Activated T-cell treated with anti-CD3 and anti-CD28 coated beads, Interleukin-2, amount 50 U/mL, for 4 hours (primary cell): ENCODE data around the gene G0S2. TPM values are rescaled to one million over a fixed set of nuclear protein-coding genes. Genes with fewer than 3 reads are reported as not detected.

ENCODE experiments used
- ATAC-seq, 2 donors: fragments of 200-7000 bp; cut with Tn5 transposase; one replicate each; pipeline ENCODE4 v1.10.0; 2021
- DNase-seq: peaks from one replicate; pipeline ENCODE4 v3.0.0-alpha.2; 2020
- H3K27me3 Mint-ChIP-seq: one replicate; pipeline ENCODE4 v1.8.0; 2021; ENCODE audit warnings: low read depth, mixed read lengths
- H3K36me3 Mint-ChIP-seq: one replicate; pipeline ENCODE4 v1.8.0; 2022; ENCODE audit warnings: mixed read lengths; ENCODE audit not compliant: insufficient read depth
- H3K4me1 Mint-ChIP-seq: one replicate; pipeline ENCODE4 v1.8.0; 2021; ENCODE audit warnings: low read depth, mixed read lengths
- H3K4me3 Mint-ChIP-seq: one replicate; pipeline ENCODE4 v1.8.0; 2021; ENCODE audit warnings: mild to moderate bottlenecking, moderate library complexity, mixed read lengths
- H3K9me3 Mint-ChIP-seq: one replicate; pipeline ENCODE4 v1.8.0; 2021; ENCODE audit warnings: mixed read lengths
- total RNA-seq, 3 donors: library from RNA; stranded (reverse); gene quantifications; one replicate each; pipeline ENCODE4 v1.2.1, GENCODE V29; 2021

The G0S2 gene
- total RNA-seq, 3 donors from 2014 or later: 16.3 to 55.6 (median 39.0) TPM

DNA sequence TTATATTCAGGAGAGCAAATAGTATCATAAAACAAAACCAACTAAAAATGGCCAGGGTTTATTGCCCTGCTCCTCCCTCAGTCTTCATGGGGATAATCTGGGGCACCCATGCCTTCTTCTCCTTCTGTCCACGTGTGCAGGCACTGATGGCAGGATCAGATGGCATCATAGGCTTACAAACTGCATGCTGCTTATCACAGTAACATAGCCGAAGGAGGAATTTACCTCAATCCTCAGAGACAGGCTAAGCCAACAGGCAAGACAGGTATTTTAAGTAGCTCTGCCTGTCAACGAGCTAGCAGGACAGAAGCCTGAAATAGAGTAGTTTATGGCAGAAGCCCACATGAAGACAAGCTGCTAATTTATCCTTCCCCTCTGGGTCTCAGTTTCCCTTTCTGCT lies 32.4 kb upstream of the G0S2 start:
- Mint-ChIP-seq H3K27me3 (no peaks in the 10 kb centered on the region), H3K9me3 (no peaks in the 10 kb centered on the region), H3K36me3 (no peaks in the 10 kb centered on the region), H3K4me1 (no peaks in the 10 kb centered on the region), H3K4me3 (no peak overlapping the region)
- ATAC-seq (no peak), DNase-seq (no peak)

DNA sequence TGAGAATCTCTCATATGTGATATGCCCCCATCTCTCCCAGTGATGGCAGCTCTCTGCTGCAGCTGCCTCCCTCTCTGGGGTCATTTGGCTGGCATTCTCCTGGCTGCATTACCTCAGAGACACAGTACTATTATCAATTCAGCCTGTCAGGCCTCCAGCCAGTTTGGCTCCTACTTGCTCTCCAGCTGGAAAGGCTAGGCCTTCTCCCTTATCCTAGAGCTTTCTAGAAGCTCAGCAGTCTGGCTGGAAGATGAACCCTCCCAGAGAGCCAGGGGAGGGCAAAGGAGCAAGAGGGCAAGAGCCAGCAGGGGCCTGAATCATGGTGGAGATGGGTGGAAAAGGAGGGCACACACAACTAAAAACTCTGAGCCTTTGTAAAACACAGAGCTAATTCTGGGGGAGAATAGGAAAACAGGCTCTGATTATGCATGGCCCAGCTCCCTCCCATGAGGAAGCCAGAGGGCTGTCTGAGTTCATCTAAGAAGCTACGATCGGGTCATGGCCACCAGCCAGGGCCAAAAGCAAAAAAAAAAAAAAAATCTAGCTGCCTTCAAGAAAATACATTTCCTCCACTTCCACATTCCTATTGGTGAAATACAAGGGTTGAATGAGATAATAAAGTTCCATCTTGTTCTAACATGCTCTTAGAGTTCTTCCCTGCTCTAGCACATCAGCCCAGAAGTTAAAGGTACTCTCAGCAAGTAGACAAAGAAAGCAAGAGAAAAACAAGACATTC lies 31.8 kb upstream of the G0S2 start:
- H3K4me1 Mint-ChIP-seq: no peaks in the 10 kb centered on the region
- no peak overlapping the region for H3K4me3 Mint-ChIP-seq
- H3K27me3 Mint-ChIP-seq: no peaks in the 10 kb centered on the region
- H3K9me3 Mint-ChIP-seq: no peaks in the 10 kb centered on the region
- DNase-seq: no peak
- no peaks in the 10 kb centered on the region for H3K36me3 Mint-ChIP-seq
- no peak for ATAC-seq

DNA sequence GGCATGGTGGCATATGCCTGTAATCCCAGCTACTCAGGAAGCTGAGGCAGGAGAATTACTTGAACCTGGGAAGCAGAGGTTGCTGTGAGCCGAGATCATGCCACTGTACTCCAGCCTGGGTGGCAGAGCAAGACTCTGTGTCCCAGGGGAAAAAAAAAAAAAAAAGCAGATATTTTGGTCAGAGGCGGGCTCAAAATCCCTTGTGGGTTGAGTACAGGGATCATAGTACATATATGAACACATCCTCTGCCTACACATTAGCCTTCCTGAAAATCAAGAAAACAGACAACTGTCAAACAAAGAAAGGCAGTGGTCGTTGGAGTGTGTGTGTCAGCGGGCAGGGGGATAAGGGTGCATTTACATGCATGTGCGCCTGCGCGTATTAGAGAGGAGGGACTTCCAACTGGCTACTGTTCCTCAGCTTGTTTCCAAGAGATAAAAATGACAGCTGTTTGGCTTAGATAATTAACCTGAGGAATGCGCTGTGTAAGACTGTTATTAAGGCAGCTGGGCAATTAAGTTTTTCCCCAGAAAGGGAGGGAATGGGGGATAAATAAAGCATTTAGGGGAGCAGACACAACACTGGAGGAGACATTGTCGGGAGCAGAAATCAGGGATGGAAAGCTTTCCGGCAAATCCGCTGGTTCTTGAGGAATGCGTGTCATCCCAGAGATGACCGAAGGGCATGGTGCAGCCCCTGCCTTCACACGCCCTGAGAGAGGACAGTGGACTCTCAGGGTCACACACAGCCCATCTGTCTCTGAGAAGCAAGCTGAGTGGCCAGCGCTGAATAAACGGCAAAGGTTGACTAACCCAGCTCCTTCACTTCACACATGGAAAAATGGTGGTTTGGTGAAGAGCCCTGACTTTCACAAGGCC lies 29.4 kb upstream of the G0S2 start:
- no peak for DNase-seq
- ATAC-seq: no peak
- Mint-ChIP-seq H3K4me3 (no peak overlapping the region), H3K36me3 (no peaks in the 10 kb centered on the region), H3K4me1 (peaks cover 11% of the 10 kb centered on the region), H3K27me3 (no peaks in the 10 kb centered on the region), H3K9me3 (no peaks in the 10 kb centered on the region)

DNA sequence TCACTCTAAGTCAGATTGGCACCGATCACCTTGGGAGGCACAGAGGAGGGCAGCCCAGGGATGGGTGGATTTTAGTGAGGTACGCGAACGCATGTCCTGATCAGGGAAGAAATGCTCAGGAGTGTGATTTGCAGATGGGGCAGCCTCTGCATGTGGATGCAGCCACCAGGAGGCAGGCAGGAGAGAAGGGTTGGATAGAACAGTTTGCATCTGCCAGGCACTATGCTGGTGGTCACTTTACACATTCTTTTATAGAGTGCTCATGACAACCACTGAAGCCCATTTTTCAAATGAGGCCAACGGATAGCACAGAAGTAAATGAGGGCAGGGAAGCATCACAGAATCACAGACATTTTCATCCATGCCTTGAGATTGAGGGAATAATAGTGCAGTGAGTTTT lies 28.7 kb upstream of the G0S2 start:
- no peaks in the 10 kb centered on the region for H3K9me3 Mint-ChIP-seq
- ATAC-seq: no peak
- no peaks in the 10 kb centered on the region for H3K36me3 Mint-ChIP-seq
- no peak overlapping the region for H3K4me3 Mint-ChIP-seq
- H3K27me3 Mint-ChIP-seq: no peaks in the 10 kb centered on the region
- peaks cover 18% of the 10 kb centered on the region for H3K4me1 Mint-ChIP-seq
- no peak for DNase-seq

DNA sequence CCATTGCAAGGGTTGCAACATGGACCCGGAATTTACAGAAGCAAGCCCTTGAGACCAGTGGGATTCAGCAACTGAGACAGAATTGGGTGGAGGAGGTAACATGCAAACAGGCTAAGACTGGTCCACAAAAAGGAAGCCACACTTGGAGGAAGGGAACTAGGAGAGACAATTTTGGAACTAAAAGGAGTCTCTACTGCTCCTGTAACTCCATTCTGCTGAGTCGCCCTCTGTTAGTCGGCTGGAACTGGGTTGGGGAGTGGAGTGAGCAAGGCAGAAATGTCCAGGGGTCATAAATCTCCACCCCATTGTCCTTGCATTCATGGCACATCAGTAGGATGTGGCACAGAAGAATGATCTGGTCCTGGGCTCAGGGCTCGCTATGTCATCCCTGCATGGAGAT lies 28.1 kb upstream of the G0S2 start:
- no peaks in the 10 kb centered on the region for H3K9me3 Mint-ChIP-seq
- H3K4me1 Mint-ChIP-seq: peaks cover 21% of the 10 kb centered on the region
- no peak for ATAC-seq

DNA sequence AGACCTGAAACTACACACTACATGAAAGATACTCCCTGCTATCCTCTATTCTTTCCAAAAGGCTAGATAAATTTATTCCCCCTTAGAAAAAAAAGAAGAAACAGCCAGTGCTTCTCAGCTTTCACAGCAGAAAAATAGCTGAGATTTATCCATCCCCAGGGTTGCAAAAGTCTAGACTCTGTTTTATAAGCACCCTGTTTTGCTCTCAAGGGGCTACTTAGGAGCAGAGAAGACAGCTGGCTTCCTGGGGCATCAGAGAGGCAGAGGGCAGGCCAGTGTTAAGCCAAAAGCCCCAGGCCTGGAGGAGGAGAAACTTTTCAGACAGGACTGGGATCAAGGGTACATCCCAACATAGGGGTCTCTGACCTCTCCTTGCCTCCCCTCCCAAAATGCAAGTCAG lies 26.9 kb upstream of the G0S2 start:
- Mint-ChIP-seq H3K4me3 (no peak overlapping the region), H3K9me3 (no peaks in the 10 kb centered on the region), H3K27me3 (no peaks in the 10 kb centered on the region), H3K36me3 (no peaks in the 10 kb centered on the region), H3K4me1 (peaks cover 24% of the 10 kb centered on the region)
- no peak for ATAC-seq
- no peak for DNase-seq

More for the DNA sequence above, 28.1 kb upstream of the G0S2 start:
- H3K27me3 Mint-ChIP-seq: no peaks in the 10 kb centered on the region
- DNase-seq: no peak
- H3K4me3 Mint-ChIP-seq: no peak overlapping the region
- no peaks in the 10 kb centered on the region for H3K36me3 Mint-ChIP-seq

DNA sequence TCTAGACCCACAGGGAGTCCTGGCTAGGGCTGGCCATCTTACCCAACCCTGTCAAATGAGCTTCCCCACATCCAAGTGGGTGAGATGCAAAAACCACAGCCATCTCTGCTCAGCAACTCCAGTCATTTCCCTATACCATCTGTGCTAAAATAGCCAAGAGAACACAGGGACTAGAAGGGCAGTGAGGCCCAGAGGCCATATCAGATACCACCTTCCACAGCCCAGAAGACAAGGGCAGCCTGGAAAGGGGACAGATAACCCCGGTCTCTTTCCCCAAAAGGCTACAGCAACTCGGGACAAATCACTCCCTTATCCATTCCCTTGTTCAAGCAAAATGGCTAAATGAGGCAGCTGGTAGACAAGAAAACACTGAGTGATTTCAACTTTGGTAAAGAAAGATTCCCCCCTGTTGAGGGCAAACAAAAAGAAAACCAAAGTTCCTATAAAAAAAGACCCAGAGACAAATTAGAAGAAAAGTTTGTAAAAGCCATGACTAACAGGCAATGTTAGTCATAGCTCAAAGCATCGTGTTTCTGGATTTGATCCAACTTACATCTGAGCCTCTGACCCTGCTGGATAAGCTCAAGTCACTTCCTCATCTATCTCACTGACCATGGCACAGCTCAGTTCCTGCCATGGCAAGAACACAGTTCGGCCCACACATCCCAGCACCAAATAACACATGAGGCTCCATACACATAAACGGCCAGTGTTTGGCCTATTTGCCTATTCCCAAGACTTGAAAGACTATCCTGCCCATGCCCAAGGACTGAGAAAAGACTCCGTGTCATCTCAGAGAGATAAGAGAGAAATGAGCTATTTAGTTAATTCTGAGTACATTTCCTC lies 26.1 kb upstream of the G0S2 start:
- H3K36me3 Mint-ChIP-seq: no peaks in the 10 kb centered on the region
- no peaks in the 10 kb centered on the region for H3K27me3 Mint-ChIP-seq
- H3K4me1 Mint-ChIP-seq: peaks cover 24% of the 10 kb centered on the region
- H3K4me3 Mint-ChIP-seq: no peak overlapping the region
- no peaks in the 10 kb centered on the region for H3K9me3 Mint-ChIP-seq
- DNase-seq: no peak
- peak in 1 of 2 donors; percentile 33 for ATAC-seq

DNA sequence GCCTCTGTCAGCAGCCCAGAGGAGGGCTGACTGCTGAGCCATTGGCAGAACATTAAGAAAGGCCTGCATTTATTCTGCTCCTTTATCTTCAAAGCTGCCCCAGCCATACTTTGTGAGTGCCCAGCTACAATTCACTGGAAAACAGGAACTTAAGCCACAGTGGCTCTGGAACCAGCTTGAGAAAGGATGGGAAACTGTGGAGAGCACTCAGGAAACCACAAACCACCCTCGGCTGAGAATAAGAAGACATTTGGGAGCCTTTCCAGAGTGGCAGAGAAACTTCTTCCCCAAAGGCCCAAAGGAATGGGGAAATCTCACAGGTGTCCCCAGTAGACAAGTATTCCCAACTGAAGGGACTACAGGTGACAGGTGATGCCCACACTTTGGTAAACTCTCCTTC lies 24.8 kb upstream of the G0S2 start:
- Mint-ChIP-seq H3K4me3 (no peak overlapping the region), H3K4me1 (peaks cover 24% of the 10 kb centered on the region)

DNA sequence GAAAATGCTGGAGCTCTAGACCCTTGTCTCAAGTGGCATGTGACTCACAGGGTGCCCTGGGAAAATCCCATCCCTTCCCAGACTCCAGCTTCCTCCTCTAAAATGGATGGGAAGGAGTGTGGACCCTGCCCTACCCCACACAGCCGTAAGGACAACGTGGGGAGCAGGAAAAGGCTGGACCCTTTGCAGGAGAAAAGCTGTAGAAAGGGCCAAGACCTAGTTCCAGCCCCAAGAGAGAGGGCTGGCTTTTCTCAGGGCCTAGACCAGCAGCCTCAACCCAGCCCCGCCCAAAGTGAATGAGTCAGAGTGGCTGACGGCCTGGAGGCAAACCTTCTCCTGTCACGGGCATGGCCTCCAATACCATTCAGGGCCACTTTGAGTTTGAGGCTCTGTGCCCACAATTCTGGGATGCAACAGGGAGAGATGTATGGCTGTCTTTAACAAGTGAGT lies 24.0 kb upstream of the G0S2 start:
- H3K9me3 Mint-ChIP-seq: no peaks in the 10 kb centered on the region
- no peaks in the 10 kb centered on the region for H3K36me3 Mint-ChIP-seq
- peak; percentile 37 for DNase-seq
- ATAC-seq: peak; percentile 79 to 90
- no peaks in the 10 kb centered on the region for H3K27me3 Mint-ChIP-seq
- no peak overlapping the region for H3K4me3 Mint-ChIP-seq
- peaks cover 24% of the 10 kb centered on the region for H3K4me1 Mint-ChIP-seq

More for the DNA sequence above, 24.8 kb upstream of the G0S2 start:
- Mint-ChIP-seq H3K27me3 (no peaks in the 10 kb centered on the region), H3K9me3 (no peaks in the 10 kb centered on the region), H3K36me3 (no peaks in the 10 kb centered on the region)
- ATAC-seq: no peak
- no peak for DNase-seq

DNA sequence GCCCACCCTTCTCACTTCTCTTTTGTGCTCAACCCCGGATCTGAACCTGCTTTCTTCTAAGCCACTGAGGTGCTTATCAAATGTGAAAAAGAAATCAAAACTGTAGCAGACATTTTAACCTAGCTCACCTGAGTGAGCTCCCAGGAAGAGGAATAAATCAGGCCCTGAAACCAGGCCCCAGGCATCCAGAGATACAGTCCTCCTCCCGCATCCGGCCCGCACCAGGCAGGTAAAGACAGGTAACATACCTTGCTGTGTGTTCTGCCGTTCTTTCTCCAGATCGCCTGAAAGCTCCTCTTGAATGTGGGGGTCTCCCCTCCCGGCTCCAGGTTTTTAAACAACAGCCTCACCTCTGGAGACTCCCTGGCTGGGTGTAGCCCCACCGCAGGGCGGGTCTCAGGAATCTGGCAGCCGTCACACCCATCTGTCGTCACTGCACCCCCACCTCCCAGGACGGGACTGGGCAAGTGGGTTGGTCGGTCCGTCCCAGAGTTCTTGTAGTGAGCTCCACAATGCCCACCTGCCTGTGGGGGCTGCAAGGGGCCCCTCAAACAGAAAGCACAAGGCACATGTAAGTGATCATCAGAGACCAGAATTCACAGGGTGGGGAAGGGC lies 23.0 kb upstream of the G0S2 start, which contains the start of gene LAMB3:
Gene LAMB3 (minus strand): TSS at position 305 of the 615 bp plus-strand sequence. CDS start 1,481 bp downstream, outside the sequence.
- DNase-seq (no peak), ATAC-seq (no peak)
- Mint-ChIP-seq H3K27me3 (no peaks in the 10 kb centered on the region), H3K36me3 (no peaks in the 10 kb centered on the region), H3K4me3 (no peak within 1 kb of the TSS), H3K9me3 (no peaks in the 10 kb centered on the region), H3K4me1 (peaks cover 24% of the 10 kb centered on the region)

DNA sequence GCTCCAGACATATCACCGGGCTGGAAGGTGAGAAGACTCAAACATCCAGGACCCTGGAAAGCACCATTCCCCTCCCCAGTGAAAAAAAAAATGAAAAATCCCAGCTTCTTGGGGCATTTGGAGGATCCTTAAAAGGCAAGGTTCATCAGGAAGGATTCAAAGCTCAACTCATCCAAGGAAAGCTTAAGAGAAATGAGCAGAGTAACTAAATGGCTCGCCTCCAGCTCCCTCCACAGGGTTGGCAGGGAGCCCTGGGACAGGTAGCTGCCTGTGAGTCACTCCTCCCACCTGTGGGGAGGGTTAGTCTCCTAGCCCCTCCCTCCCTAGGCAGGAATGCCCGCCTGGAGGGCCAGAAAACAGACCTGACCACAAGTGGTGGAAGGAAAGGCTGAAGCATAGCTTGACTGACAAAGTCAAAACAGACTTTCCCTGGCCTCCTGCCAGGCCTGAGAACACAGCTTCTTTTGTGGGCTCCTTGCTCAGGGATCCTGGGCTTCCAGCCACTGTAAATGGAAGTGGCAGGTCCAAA lies 22.3 kb upstream of the G0S2 start:
- no peaks in the 10 kb centered on the region for H3K27me3 Mint-ChIP-seq
- H3K4me1 Mint-ChIP-seq: peaks cover 24% of the 10 kb centered on the region

DNA sequence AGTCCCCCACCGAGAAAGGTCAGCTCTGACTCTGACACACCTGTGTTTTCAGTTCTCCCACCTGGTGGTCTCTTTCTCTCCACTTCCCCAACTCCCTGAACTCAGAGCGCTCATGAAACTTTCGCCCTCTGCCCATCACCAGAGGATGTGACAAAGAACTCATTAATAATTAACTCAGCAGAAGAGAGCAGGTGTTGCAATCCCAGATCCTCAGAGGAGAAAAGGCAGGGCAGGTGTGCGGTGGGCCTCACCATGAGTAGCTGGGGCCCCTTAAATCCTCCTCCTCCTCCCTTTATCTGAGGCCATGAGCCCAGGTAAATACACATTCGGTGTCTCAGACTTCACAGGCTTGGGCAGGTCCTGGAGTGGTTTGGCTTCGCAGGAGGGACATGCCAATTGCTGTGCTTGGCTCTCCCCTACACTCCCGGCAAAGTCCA lies 21.3 kb upstream of the G0S2 start:
- Mint-ChIP-seq H3K4me3 (no peak overlapping the region), H3K36me3 (no peaks in the 10 kb centered on the region), H3K4me1 (peaks cover 24% of the 10 kb centered on the region), H3K27me3 (no peaks in the 10 kb centered on the region), H3K9me3 (no peaks in the 10 kb centered on the region)
- ATAC-seq: no peak
- no peak for DNase-seq

More for the DNA sequence above, 22.3 kb upstream of the G0S2 start:
- Mint-ChIP-seq H3K4me3 (no peak overlapping the region), H3K36me3 (no peaks in the 10 kb centered on the region), H3K9me3 (no peaks in the 10 kb centered on the region)
- ATAC-seq (peak; percentile 39 to 47), DNase-seq (peak; percentile 43)

DNA sequence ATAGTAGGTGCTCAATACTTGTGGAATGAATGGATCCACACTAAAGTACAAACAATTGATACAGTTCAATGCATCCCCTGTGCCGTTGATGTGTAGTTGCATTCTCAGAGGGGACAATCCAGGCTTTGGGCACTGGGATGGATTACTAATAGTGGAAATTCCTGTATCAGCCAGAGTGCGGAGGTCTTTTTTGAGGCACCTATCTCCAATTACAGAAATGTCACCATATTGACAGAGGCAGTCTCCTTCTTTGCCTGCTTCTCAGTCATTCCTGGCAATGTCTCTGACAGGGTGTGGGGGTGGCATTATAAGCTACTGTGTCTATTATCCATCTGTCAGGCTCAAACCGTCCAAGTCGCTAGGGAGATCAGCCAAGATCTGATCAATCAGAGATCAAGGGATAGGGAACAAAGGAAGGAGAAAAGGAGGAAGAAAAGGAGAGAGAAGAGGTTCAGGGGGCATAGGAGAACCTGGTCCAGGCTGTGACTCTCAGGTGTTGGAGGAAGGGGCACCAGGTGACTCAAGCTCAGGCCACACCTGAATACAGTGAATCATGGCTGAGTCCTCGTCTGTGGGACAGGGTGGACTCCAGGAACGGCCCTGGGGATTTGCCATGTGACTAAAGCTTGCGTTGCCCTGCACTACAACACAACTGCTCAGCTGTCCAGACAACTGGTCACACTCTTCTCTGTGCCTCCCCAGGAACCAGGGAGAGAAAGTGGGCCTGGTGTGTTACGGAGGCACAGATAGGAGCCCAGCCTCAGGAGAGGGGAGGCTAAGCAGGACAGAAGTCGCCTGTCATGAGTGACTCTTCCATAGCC lies 19.6 kb upstream of the G0S2 start:
- peaks cover 24% of the 10 kb centered on the region for H3K4me1 Mint-ChIP-seq
- H3K4me3 Mint-ChIP-seq: no peak overlapping the region
- no peak for ATAC-seq
- no peaks in the 10 kb centered on the region for H3K9me3 Mint-ChIP-seq
- no peaks in the 10 kb centered on the region for H3K27me3 Mint-ChIP-seq
- H3K36me3 Mint-ChIP-seq: no peaks in the 10 kb centered on the region
- DNase-seq: no peak
